Right lobe of liver (tissue), 6 donors: ENCODE measurements around the gene RAB5B. TPM values are rescaled to one million over a fixed set of nuclear protein-coding genes. Genes with fewer than 3 reads are reported as not detected.
A peak's percentile ranks its signal among the peaks of the same experiment; 100 is the strongest.

Experiments used
- ATAC-seq, 4 donors: fragments of 200-7000 bp; cut with Tn5 transposase; one replicate each; pipeline ENCODE4 v1.9.1; 2020; ENCODE audit warnings: mild to moderate bottlenecking in 4 of 4, moderate library complexity in 4 of 4
- DNase-seq, 3 donors: peaks; one replicate each; pipeline ENCODE4 v3.0.0-alpha.2; 2020
- H3K27ac ChIP-seq, 3 donors: fragments of 200-600 bp; one replicate each; pipeline ENCODE4 v1.8.0; 2022
- H3K27me3 ChIP-seq, 2 donors: fragments of 200-600 bp; one replicate each; pipeline ENCODE4 v1.8.0; 2022
- H3K36me3 ChIP-seq, 4 donors: fragments of 200-600 bp; sonication (generic) in 1 of 4; one replicate each; pipeline versions ENCODE4 v1.5.1 to v1.8.0; 2017 to 2022; ENCODE audit warnings: control low read depth in 1 of 4
- H3K4me1 ChIP-seq, 4 donors: fragments of 200-600 bp; sonication (generic) in 1 of 4; one replicate each; pipeline versions ENCODE4 v1.5.1 to v1.8.0; 2017 to 2022; ENCODE audit warnings: control low read depth in 1 of 4
- H3K4me3 ChIP-seq, 3 donors: fragments of 200-600 bp; one replicate each; pipeline ENCODE4 v1.8.0; 2022
- H3K9me3 ChIP-seq, 4 donors: fragments of 200-600 bp; sonication (generic) in 1 of 4; one replicate each; pipeline versions ENCODE4 v1.5.1 to v1.8.0; 2017 to 2022; ENCODE audit warnings: control low read depth in 1 of 4
- POLR2A ChIP-seq: fragments of 450-650 bp; IDR thresholded peaks from one replicate; pipeline ENCODE4 v1.6.1; 2017; ENCODE audit warnings: antibody characterized with exemption, mild to moderate bottlenecking
- WGBS: methylation state at CpG from one replicate; pipeline ENCODE4 v1.1.6; 2018; ENCODE audit warnings: low coverage, low lambda C conversion rate; ENCODE audit not compliant: insufficient coverage; ENCODE audit errors: missing lambda C conversion rate; 5-methylcytosine and 5-hydroxymethylcytosine counted together
- intact Hi-C, 2 donors: fragments of 100-400 bp; cut with DNase I; formaldehyde crosslinking; loops; one replicate each; pipeline versions ENCODE4 v1.11.2 to v1.14.1; 2022
- total RNA-seq, 6 experiments: library from RNA; depleted of rRNA in 2 of 6; stranded (reverse); fragments of >200 nt in 2 of 6; fragmentation: NEBNext Ultra II Directional in 3 of 6; extraction: Animal tissue kit (Norgen Biotek cat#: 25700) in 3 of 6; gene quantifications; one replicate each; pipeline versions ENCODE4 v1.1.0 to v1.2.4, GENCODE V29; 2016 to 2023
- TF ChIP-seq, protein P1 (sequence below), 4 donors: fragments of 200-600 bp in 3 of 4; fragments of 450-650 bp in 1 of 4; IDR thresholded peaks; one replicate each; pipeline versions ENCODE4 v1.5.1 to v1.8.0; 2016 to 2022; ENCODE audit warnings: antibody characterized with exemption in 4 of 4, mild to moderate bottlenecking in 2 of 4
- donor health status: DM: no; HTN: yes; CAD: no.
- donor health status: DM: no; HTN: no; CAD: no.
- donor health status: DM: no; HTN: no; CAD: no.
- donor health status: DM: no; HTN: yes; CAD: no.
- donor health status: DM: no; HTN: yes; CAD: no.

The RAB5B gene
- total RNA-seq, 6 experiments from 2014 or later, result 36.5 to 60.7 (median 51.6) TPM

DNA sequence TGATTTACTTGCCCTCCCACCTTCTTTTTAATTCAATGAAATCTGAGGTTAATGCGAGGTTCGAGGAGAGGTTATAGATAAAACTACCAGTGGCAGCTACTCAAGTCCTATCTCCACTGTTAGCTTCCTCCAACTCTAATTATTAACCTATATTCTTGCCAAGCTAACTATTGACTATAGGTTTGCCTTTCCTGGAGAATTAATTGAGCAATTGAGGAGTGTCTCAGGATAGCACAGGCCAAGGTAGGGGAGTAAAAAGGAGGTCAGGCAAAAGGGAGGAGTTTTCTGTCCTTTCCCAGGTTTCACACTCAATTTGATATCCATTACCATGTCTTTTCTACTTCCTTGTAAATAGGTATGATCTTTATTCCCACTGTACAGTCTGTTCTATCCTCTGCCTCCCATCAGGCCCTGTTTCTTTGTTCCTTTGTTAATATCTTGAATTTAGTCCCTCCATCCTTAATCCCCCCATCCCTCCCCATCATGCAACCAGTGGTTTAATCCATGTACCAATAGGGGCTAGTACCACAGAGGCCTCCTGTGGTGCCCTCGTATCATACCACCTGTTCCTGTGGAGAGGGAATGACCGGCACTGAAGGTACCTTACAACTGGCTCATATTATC, 19.5 kb downstream of the RAB5B start:
- TF ChIP-seq, protein P1, sequence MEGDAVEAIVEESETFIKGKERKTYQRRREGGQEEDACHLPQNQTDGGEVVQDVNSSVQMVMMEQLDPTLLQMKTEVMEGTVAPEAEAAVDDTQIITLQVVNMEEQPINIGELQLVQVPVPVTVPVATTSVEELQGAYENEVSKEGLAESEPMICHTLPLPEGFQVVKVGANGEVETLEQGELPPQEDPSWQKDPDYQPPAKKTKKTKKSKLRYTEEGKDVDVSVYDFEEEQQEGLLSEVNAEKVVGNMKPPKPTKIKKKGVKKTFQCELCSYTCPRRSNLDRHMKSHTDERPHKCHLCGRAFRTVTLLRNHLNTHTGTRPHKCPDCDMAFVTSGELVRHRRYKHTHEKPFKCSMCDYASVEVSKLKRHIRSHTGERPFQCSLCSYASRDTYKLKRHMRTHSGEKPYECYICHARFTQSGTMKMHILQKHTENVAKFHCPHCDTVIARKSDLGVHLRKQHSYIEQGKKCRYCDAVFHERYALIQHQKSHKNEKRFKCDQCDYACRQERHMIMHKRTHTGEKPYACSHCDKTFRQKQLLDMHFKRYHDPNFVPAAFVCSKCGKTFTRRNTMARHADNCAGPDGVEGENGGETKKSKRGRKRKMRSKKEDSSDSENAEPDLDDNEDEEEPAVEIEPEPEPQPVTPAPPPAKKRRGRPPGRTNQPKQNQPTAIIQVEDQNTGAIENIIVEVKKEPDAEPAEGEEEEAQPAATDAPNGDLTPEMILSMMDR (IDR thresholded peaks at IDR 0.05), result no peak
- no peak for TF ChIP-seq POLR2A

DNA sequence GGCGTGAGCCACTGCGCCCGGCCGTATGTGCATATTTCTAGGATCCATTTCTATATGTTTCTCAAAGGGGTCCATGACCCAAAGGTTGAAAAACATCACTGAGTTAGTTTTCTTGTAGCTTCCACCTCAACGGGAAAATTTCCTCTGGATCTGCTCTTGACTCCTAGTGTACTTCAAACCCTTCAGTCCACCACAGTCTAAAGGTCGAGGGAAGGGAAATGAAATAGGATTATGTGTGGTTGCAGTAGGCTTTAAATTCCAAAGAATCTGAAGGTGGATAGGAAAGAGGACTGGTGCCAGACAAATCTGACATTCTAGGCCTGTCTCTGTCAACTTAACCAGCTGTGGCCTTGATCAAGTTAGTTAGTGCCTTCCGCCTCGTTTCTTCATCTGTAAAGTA, 21.5 kb downstream of the RAB5B start:
- intact Hi-C loops, result loop anchor here (5.0 to 10.0 kb wide), 2 partner anchors 47 to 49 kb away; partner anchors contain the start of gene RPS26 (in 2 of the 2)
- ATAC-seq, result no peak
- H3K4me3 ChIP-seq, result no peak overlapping the region
- DNase-seq, result no peak
- TF ChIP-seq POLR2A, result no peak
- TF ChIP-seq, protein P1 (IDR thresholded peaks at IDR 0.05), result no peak
- H3K4me1 ChIP-seq, result peaks cover 0 to 32% (median 5%) of the 10 kb centered on the region in 4 donors
- peak overlapping the region in 1 of 3 donors; percentile 87 for H3K27ac ChIP-seq
- H3K27me3 ChIP-seq, result no peaks in the 10 kb centered on the region
- WGBS, result 26% methylated on average over 7 of the region's 8 CpGs
- no peaks in the 10 kb centered on the region for H3K9me3 ChIP-seq
- peaks cover 0 to 40% (median 21%) of the 10 kb centered on the region in 4 donors for H3K36me3 ChIP-seq

More for the DNA sequence above, 19.5 kb downstream of the RAB5B start:
- H3K9me3 ChIP-seq, result no peaks in the 10 kb centered on the region
- ATAC-seq (no peak), DNase-seq (no peak)
- intact Hi-C loops, result loop anchor here in 1 of 2 donors (10.0 kb wide), 1 partner anchor 51 kb away; the partner anchor contains the start of gene RPS26
- H3K27ac ChIP-seq, result no peak overlapping the region
- H3K4me1 ChIP-seq, result peaks cover 0 to 23% (median 5%) of the 10 kb centered on the region in 4 donors
- H3K36me3 ChIP-seq, result peaks cover 0 to 59% (median 26%) of the 10 kb centered on the region in 4 donors
- no peaks in the 10 kb centered on the region for H3K27me3 ChIP-seq
- 71% methylated on average over 4 of the region's 4 CpGs for WGBS
- no peak overlapping the region for H3K4me3 ChIP-seq

DNA sequence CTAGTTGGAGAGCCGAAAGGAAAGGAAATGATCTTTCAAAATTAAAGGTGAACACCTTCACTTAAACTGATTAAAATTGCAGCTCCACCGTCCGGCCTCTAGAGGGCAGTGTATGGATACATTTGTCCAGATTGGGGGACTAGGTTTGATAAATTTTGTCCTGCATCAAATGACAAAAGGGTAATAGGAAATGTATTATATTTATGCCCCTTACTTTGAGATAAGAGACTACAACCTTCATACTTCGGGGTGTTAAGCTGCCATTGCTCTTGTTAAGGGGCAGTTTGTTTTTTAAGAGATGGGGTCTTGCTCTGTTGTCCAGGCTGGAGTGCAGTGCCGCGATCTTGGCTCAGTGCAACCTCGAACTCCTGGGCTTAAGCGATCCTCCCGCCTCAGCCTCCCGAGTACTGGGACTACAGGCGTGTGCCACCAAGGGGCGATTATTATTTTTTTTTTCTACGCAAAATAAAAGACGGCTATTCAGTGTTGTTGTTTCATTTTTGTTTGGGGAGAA, 22.4 kb downstream of the RAB5B start:
- TF ChIP-seq POLR2A, result no peak
- TF ChIP-seq, protein P1 (IDR thresholded peaks at IDR 0.05), result peak; percentile 82 to 86 (median 83)
- WGBS, result 12% methylated on average over 14 of the region's 14 CpGs
- no peaks in the 10 kb centered on the region for H3K27me3 ChIP-seq
- peak overlapping the region; percentile 49 to 87 (median 84) for H3K27ac ChIP-seq
- peaks cover 0 to 31% (median 14%) of the 10 kb centered on the region in 4 donors for H3K36me3 ChIP-seq
- H3K4me1 ChIP-seq, result peaks cover 0 to 41% (median 9%) of the 10 kb centered on the region in 4 donors
- peak; percentile 43 to 62 (median 54) for ATAC-seq
- no peaks in the 10 kb centered on the region for H3K9me3 ChIP-seq
- DNase-seq, result peak in 2 of 3 donors; percentile 40 to 71
- peak overlapping the region; percentile 64 to 91 (median 70) for H3K4me3 ChIP-seq
- intact Hi-C loops, result loop anchor here (5.0 to 10.0 kb wide), 2 partner anchors 46 to 49 kb away; partner anchors contain the start of gene RPS26 (in 2 of the 2)

DNA sequence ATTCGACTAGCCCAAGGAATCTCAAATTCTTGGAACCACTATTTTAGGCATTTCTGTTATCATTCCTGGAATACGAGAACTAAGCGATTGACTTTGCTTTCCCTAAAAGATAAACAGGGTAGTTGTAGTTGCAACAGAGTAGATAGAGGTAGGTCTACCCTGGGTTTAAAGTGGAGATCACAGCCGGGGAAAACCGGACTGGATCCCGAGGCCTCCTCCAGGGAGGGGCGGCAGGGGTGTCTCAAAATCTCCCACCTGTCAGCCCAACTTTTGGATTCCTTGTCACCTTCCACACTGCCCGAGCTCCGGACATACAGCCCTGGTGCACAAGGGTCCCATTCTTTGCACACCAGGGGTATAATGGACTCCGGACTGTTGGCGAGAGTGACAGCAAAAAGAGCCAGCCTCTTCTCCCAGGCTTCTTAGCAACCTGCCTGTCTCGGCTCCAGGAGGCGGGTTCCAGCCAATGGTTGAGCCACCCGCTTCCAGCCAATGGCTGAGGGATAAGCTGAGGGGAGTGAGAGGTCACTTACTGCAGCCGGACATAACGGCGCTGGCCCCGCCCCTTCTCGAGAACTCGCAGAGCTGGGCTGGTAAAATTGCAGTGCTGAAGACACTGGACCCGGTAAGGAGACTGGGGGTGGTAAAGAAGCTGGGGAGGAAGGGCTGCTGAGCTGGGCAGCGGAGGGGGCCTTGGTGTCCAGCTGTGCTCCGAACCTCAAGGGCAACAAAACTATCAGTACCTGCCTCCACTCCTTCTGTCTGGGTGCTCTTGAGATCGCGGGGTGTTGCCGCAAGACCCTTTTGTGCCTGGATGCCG, 23.0 kb downstream of the RAB5B start, which contains the start of gene SUOX:
Gene SUOX, plus strand, starts transcription at position 562 of the 820 bp plus-strand sequence. CDS start 4,946 bp downstream, outside the sequence.
- peaks cover 0 to 25% (median 10%) of the 10 kb centered on the region in 4 donors for H3K36me3 ChIP-seq
- H3K27ac ChIP-seq, result peak within 1 kb of the TSS; percentile 57 to 87 (median 84)
- DNase-seq, result peak; percentile 96 to 99 (median 99)
- peak; percentile 95 to 99 (median 95) for ATAC-seq
- no peaks in the 10 kb centered on the region for H3K9me3 ChIP-seq
- peak; percentile 66 for TF ChIP-seq POLR2A
- TF ChIP-seq, protein P1 (IDR thresholded peaks at IDR 0.05), result peak in 1 of 4 donors; percentile 8
- intact Hi-C loops, result loop anchor here (5.0 to 10.0 kb wide), 2 partner anchors 45 to 48 kb away; partner anchors contain the start of gene RPS26 (in 2 of the 2)
- WGBS, result 5% methylated on average over 14 of the region's 27 CpGs
- H3K4me3 ChIP-seq, result peak within 1 kb of the TSS; percentile 64 to 91 (median 70)
- H3K4me1 ChIP-seq, result peaks cover 0 to 48% (median 10%) of the 10 kb centered on the region in 4 donors
- no peaks in the 10 kb centered on the region for H3K27me3 ChIP-seq
